H1 (cell line): ENCODE results near the gene NR1D2. TPM values are rescaled to one million over a fixed set of nuclear protein-coding genes. Genes with fewer than 3 reads are reported as not detected.
"Not testable (repeated sequence)": the region's sequence is repeated elsewhere in the genome, so short reads cannot be mapped to it uniquely, and the experiment has no call there.

Source experiments
- CTCF ChIA-PET: fragments of 300-600 bp; sonication (Branson Sonifier 250); formaldehyde crosslinking; loops from one replicate; lab custom pipeline; 2021; ENCODE audit not compliant: partially characterized antibody; lab: Charles Lee
- POLR2A ChIA-PET: fragments of 300-600 bp; sonication (Branson Sonifier 250); formaldehyde crosslinking; loops from one replicate; lab custom pipeline; 2021; ENCODE audit warnings: inconsistent platforms; ENCODE audit not compliant: partially characterized antibody; lab: Charles Lee
- DNase-seq, 2 experiments: peaks; one replicate each; pipeline versions ENCODE4 v3.0.0 to v3.0.0-alpha.2; 2010 to 2022; ENCODE audit warnings: low spot score in 2 of 2, low read depth in 1 of 2, mixed read lengths in 1 of 2
- FAIRE-seq: peaks from 2 replicates; lab custom pipeline; 2011; peaks lifted over from hg19 to GRCh38; lab: Jason Lieb, UNC
- H2AFZ ChIP-seq: 2 replicates; pipeline ENCODE4 v1.8.1; 2012; ENCODE audit warnings: low read length, inconsistent platforms
- H2AK5ac ChIP-seq: 2 replicates; pipeline ENCODE4 v1.6.1; 2013; ENCODE audit warnings: low read depth, low read length
- H2BK120ac ChIP-seq: replicated peaks from 2 replicates; pipeline ENCODE3; 2013; ENCODE audit warnings: low read depth, low read length, inconsistent platforms
- H2BK12ac ChIP-seq: 2 replicates; pipeline ENCODE4 v1.6.1; 2013; ENCODE audit warnings: low read depth, low read length
- H2BK15ac ChIP-seq: 2 replicates; pipeline ENCODE4 v1.6.1; 2013; ENCODE audit warnings: low read length
- H2BK20ac ChIP-seq: 2 replicates; pipeline ENCODE4 v1.6.1; 2013; ENCODE audit warnings: low read length
- H2BK5ac ChIP-seq: 2 replicates; pipeline ENCODE4 v1.6.1; 2013; ENCODE audit warnings: low read depth, low read length
- H3K14ac ChIP-seq: 2 replicates; pipeline ENCODE4 v1.6.1; 2013; ENCODE audit warnings: inconsistent platforms; ENCODE audit not compliant: insufficient read length
- H3K18ac ChIP-seq: 2 replicates; pipeline ENCODE4 v1.6.1; 2013; ENCODE audit warnings: low read length; ENCODE audit errors: extremely low read depth
- H3K23ac ChIP-seq: 2 replicates; pipeline ENCODE4 v1.6.1; 2013; ENCODE audit warnings: inconsistent platforms; ENCODE audit not compliant: insufficient read length
- H3K23me2 ChIP-seq: 2 replicates; pipeline ENCODE4 v1.6.1; 2013; ENCODE audit warnings: low read depth, low read length
- H3K27ac ChIP-seq: 2 replicates; pipeline ENCODE4 v1.6.1; 2011; ENCODE audit warnings: low read depth, low read length, inconsistent platforms
- H3K27me3 ChIP-seq, 4 experiments: replicated peaks in 1 of 4; 1 replicate in 1 of 4; 2 replicates in 3 of 4; pipeline versions ENCODE4 v1.6.1 to v1.8.1; 2011 to 2013; ENCODE audit warnings: low read length in 3 of 4, mild to moderate bottlenecking in 3 of 4, inconsistent platforms in 2 of 4, mixed read lengths in 2 of 4, moderate library complexity in 1 of 4; ENCODE audit not compliant: control insufficient read depth in 3 of 4, insufficient read depth in 3 of 4; ENCODE audit errors: extremely low read depth in 1 of 4
- H3K36me3 ChIP-seq, 4 experiments: 2 replicates each; pipeline versions ENCODE4 v1.6.1 to v1.8.1; 2011 to 2013; ENCODE audit warnings: mild to moderate bottlenecking in 4 of 4, low read length in 3 of 4, moderate library complexity in 2 of 4, control low read depth in 1 of 4, inconsistent platforms in 1 of 4; ENCODE audit not compliant: insufficient read depth in 4 of 4, control insufficient read depth in 2 of 4
- H3K4ac ChIP-seq: replicated peaks from 2 replicates; pipeline ENCODE3; 2013; ENCODE audit warnings: low read length, low read depth, mixed read lengths, inconsistent platforms; ENCODE audit not compliant: insufficient read length
- H3K4me1 ChIP-seq, 4 experiments: replicated peaks in 1 of 4; 1 replicate in 1 of 4; 2 replicates in 3 of 4; pipeline versions ENCODE4 v1.6.1 to v1.8.1; 2011 to 2013; ENCODE audit warnings: low read length in 3 of 4, inconsistent platforms in 2 of 4, mixed read lengths in 1 of 4; ENCODE audit not compliant: insufficient read depth in 4 of 4, control insufficient read depth in 3 of 4
- H3K4me2 ChIP-seq, 2 experiments: 2 replicates each; pipeline versions ENCODE4 v1.6.1 to v1.8.1; 2011 to 2013; ENCODE audit warnings: low read depth in 2 of 2, low read length in 2 of 2, control low read depth in 1 of 2, inconsistent platforms in 1 of 2, mild to moderate bottlenecking in 1 of 2; ENCODE audit not compliant: insufficient read depth in 1 of 2
- H3K4me3 ChIP-seq, 4 experiments: fragments of 200-600, 300-600 bp in 1 of 4; sonication (generic), shearing (Covaris generic), sonication (Bioruptor Twin) in 1 of 4; 2 replicates each; pipeline versions ENCODE4 v1.5.1 to v1.8.1; 2011 to 2016; ENCODE audit warnings: low read length in 4 of 4, low read depth in 3 of 4, control low read depth in 2 of 4, inconsistent platforms in 2 of 4, mild to moderate bottlenecking in 2 of 4, mixed read lengths in 1 of 4, moderate library complexity in 1 of 4; ENCODE audit not compliant: insufficient read depth in 2 of 4; ENCODE audit errors: extremely low read depth in 1 of 4
- H3K56ac ChIP-seq: replicated peaks from 2 replicates; pipeline ENCODE3; 2013; ENCODE audit warnings: low read depth, mild to moderate bottlenecking, mixed read lengths, low read length, inconsistent platforms; ENCODE audit not compliant: insufficient read length
- H3K79me1 ChIP-seq: 2 replicates; pipeline ENCODE4 v1.6.1; 2013; ENCODE audit warnings: low read depth, low read length, control low read depth
- H3K79me2 ChIP-seq, 2 experiments: 2 replicates each; pipeline versions ENCODE4 v1.6.1 to v1.8.1; 2012 to 2013; ENCODE audit warnings: low read length in 2 of 2, mild to moderate bottlenecking in 2 of 2, inconsistent platforms in 1 of 2; ENCODE audit not compliant: insufficient read depth in 2 of 2, control insufficient read depth in 1 of 2
- H3K9ac ChIP-seq, 4 experiments: replicated peaks in 1 of 4; 1 replicate in 1 of 4; 2 replicates in 3 of 4; pipeline versions ENCODE4 v1.6.1 to v1.8.1; 2011 to 2013; ENCODE audit warnings: low read depth in 3 of 4, low read length in 3 of 4, control low read depth in 2 of 4, mild to moderate bottlenecking in 2 of 4, moderate library complexity in 2 of 4, inconsistent platforms in 1 of 4; ENCODE audit errors: extremely low read depth in 1 of 4
- H3K9me3 ChIP-seq, 2 experiments: 2 replicates each; pipeline versions ENCODE4 v1.6.1 to v1.8.1; 2012 to 2013; ENCODE audit warnings: mild to moderate bottlenecking in 2 of 2, moderate library complexity in 2 of 2, control low read depth in 1 of 2, inconsistent platforms in 1 of 2, low read depth in 1 of 2, low read length in 1 of 2, mixed read lengths in 1 of 2; ENCODE audit not compliant: insufficient read depth in 2 of 2
- H4K20me1 ChIP-seq, 2 experiments: replicated peaks in 1 of 2; 2 replicates each; pipeline versions ENCODE3 to v1.8.1; 2011 to 2013; ENCODE audit warnings: inconsistent platforms in 2 of 2, low read length in 2 of 2, mild to moderate bottlenecking in 1 of 2; ENCODE audit not compliant: insufficient read depth in 2 of 2, control insufficient read depth in 1 of 2
- H4K5ac ChIP-seq: 2 replicates; pipeline ENCODE4 v1.6.1; 2013; ENCODE audit warnings: low read length, low read depth, mixed read lengths, inconsistent platforms; ENCODE audit not compliant: insufficient read length
- H4K8ac ChIP-seq: 2 replicates; pipeline ENCODE4 v1.8.0; 2013; ENCODE audit warnings: mild to moderate bottlenecking, moderate library complexity, low read length, inconsistent platforms; ENCODE audit not compliant: insufficient read depth; ENCODE audit errors: extremely low read depth
- H4K91ac ChIP-seq: replicated peaks from 2 replicates; pipeline ENCODE3; 2013; ENCODE audit warnings: low read length, mixed read lengths, inconsistent platforms; ENCODE audit not compliant: insufficient read length
- WGBS, 2 experiments: shearing (Covaris generic) in 1 of 2; methylation state at CpG; one replicate each; pipeline versions ENCODE4 v1.1.6 to v1.1.7; 2013 to 2015; ENCODE audit warnings: low lambda C conversion rate in 2 of 2, mixed read lengths in 2 of 2, inconsistent platforms in 1 of 2, low coverage in 1 of 2, missing lambda C conversion rate in 1 of 2; ENCODE audit not compliant: insufficient replicate concordance in 2 of 2, insufficient coverage in 1 of 2, insufficient read length in 1 of 2; ENCODE audit errors: extremely low coverage in 1 of 2, missing lambda C conversion rate in 1 of 2; 5-methylcytosine and 5-hydroxymethylcytosine counted together
- polyA plus RNA-seq, 7 experiments: library from polyadenylated mRNA; depleted of rRNA in 3 of 7; stranded (reverse) in 5 of 7; unstranded in 2 of 7; fragments of >200 nt in 5 of 7; fragments of 200-250 nt in 2 of 7; gene quantifications; 1 replicate in 5 of 7; 2 replicates in 1 of 7; 4 replicates in 1 of 7; pipeline versions ENCODE4 v1.2.1 to v1.2.3, GENCODE V29; 2011 to 2013; ENCODE audit warnings: missing spikeins in 2 of 7, mixed read lengths in 2 of 7
- total RNA-seq: library from RNA; stranded (reverse); fragmentation: NEBNext Ultra II Directional; extraction: Animal tissue kit (Norgen Biotek cat#: 25700); gene quantifications from 2 replicates; pipeline ENCODE4 v1.2.1, GENCODE V29; 2021

The NR1D2 gene
- total and polyA plus RNA-seq, 2 of the 8 experiments (the other 6 are each of a cell fraction or from before 2014, with no cell fraction given) = 5.9 to 21.7 TPM

DNA sequence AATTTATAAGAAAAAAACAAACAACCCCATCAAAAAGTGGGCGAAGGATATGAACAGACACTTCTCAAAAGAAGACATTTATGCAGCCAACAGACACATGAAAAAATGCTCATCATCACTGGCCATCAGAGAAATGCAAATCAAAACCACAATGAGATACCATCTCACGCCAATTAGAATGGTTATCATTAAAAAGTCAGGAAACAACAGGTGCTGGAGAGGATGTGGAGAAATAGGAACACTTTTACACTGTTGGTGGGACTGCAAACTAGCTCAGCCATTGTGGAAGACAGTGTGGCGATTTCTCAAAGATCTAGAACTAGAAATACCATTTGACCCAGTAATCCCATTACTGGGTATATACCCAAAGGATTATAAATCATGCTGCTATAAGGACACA, 32.8 kb upstream of the NR1D2 start:
- peaks cover 0 to 17% (median 6%) of the 10 kb centered on the region in 4 experiments; a peak in 4 of 8 replicates for H3K36me3 ChIP-seq
- H3K4me1 ChIP-seq = not testable (repeated sequence)

More for the DNA sequence above, 32.8 kb upstream of the NR1D2 start:
- Histone ChIP-seq H3K79me2 (peaks cover 0 to 41% of the 10 kb centered on the region in 2 experiments; a peak in 3 of 4 replicates), H3K23me2 (peaks cover 12% of the 10 kb centered on the region)
- not testable (repeated sequence) for H3K9ac ChIP-seq, H3K23ac ChIP-seq, H4K8ac ChIP-seq, FAIRE-seq, H3K4ac ChIP-seq, H3K56ac ChIP-seq, H3K14ac ChIP-seq, H2BK12ac ChIP-seq, H2BK5ac ChIP-seq, H3K27me3 ChIP-seq, H3K79me1 ChIP-seq, DNase-seq, H2BK120ac ChIP-seq, H2BK20ac ChIP-seq, H3K9me3 ChIP-seq, H3K18ac ChIP-seq, H2BK15ac ChIP-seq, H3K4me2 ChIP-seq, H2AK5ac ChIP-seq, H2AFZ ChIP-seq, H4K5ac ChIP-seq, H3K4me3 ChIP-seq, H3K27ac ChIP-seq, H4K91ac ChIP-seq, H4K20me1 ChIP-seq
- ChIA-PET POLR2A (interaction anchor here (1.5 kb wide), 1 partner anchor 20 kb away, joined by 3 read pairs; no protein-coding TSS in a partner anchor), CTCF (interaction anchor here (2.3 kb wide), 1 partner anchor 24 kb away, joined by 6 read pairs; no protein-coding TSS in a partner anchor)
- whole genome bisulfite sequencing, 2 experiments = 87% methylated on average over 3 of the region's 3 CpGs; no CpG with 5 or more reads in 1 of the 2 experiments
